ENCODE results near the gene TTLL1.
A peak's percentile ranks its signal among the peaks of the same experiment; 100 is the strongest.

Gene TTLL1

GRCh38 chr22:43088984-43089717 lies at the start of gene TTLL1:
Gene TTLL1 (minus strand): TSS chr22:43089391. CDS start chr22:43075586, 13,805 bp downstream.
- peak; percentile 61 for DNase-seq

DNA sequence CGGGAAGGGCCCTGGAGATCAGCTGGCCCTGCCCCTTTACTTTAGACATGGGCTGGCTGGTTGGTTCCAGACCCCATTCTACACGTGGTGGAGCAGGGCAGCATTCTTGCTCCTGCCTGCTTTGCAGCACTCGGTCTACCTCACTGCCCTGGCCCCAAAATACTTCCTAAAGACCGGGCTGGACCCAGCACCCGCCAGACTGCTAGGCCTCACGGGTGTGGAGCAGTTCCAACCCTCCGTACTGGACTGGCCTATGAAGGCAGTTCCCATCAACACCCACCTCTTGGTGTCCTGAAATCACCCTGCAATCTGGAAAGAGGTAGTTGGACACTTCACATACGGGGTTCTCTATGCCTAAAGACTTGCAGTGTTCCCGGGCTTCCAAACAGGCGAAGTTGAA lies 47.6 kb upstream of the TTLL1 start:
- no peak for DNase-seq

DNA sequence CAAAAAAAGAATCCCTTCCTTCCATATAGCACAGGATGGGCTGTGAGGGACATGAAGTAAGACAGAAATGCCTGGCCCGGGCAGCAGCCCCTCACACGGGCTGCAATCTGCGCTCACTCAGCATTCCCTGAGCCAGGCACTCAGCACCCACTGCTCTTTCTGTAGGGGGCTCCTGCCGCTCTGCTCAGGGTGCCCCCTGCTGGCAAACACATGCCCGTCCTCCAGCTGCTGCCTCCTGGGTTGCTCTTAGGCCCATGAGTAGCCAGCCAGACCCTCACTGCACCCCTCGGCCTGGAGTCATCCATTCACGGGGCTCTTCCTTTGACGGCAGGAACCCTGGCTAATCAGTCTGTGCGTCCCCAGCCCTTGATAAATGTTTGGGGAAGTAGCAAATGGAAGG lies 47.1 kb upstream of the TTLL1 start:
- DNase-seq, result peak; percentile 27

DNA sequence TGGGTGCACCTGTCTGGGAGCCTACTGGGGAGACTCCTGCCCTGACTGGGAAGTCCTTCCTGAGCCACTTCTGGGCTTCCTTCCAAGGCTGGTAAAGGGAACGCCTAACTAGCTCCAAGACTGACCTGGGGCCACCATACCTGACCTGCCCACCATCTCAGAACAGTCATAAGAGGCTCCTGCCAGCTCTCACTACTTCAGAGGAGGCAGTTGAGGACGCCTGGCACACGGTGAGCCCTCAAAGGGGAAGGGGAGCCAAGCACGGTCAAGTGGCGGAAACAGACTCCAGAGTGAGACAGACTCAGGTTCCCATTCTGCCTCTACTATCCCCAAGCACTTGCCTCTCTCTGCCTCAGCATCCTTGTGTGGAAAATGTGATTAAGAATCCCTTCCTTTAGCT lies 46.4 kb upstream of the TTLL1 start:
- no peak for DNase-seq

DNA sequence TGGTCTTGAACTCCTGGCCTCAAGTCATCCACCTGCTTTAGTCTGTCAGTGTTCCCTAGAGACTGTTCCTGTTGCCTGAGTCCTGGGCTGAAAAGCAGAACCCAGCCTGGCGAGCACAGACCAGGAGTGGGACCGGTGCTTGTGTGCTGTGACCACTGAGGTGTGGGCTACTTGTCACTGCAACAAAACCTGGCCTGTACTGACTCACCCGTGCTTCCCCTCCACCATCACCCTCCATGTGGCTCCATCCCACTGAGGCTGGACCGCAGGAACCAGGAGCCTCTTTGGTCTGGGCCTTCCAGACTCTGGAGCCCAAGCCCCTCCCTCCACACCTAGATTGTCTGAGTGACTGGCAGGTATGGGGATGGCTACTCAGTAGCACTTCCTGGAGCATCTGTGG lies 45.4 kb upstream of the TTLL1 start:
- no peak for DNase-seq

DNA sequence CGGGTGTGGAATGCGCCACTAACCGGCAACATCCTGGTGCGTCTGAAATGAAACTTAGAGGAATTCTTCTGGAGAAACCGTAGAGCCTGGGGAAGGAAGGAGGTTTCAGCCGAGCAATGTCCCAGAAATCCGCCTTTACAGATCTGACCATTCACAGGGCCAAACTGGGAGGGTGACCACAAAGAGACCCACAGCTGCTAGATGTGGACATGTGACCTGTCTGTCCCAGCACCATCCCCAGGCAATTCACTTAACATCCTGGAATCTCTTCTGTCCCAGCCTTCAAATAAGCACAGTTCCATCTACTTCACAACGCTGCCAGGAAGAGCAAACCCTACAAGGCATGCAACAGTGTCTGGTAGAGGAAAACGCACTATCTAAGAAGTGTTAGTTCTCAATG lies 44.2 kb upstream of the TTLL1 start:
- no peak for DNase-seq

- DNase-seq, result no peak
Observed at GRCh38 chr22:43131773-43132501, 42.7 kb upstream of the TTLL1 start.

GRCh38 chr22:43129426-43130425 lies 40.5 kb upstream of the TTLL1 start:
- no peak for DNase-seq

DNA sequence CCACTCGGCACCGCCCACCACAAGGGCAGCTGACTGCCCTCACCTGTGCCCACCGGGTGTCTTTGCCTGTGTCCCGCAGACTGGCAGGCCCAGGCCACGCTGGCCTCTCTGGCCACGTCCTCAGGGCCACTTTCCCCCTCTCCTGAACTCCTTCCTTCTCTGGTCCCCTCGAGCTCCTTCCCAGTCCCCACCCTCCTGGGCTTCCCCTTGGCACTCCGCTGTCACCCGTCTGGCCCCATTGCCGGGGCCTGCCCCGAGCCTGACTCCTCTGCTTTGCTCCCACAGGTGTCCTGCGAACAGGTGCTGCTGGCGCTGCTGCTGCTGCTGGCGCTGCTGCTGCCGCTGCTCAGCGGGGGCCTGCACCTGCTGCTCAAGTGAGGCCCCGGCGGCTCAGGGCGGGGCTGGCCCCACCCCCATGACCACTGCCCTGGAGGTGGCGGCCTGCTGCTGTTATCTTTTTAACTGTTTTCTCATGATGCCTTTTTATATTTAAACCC lies 39.8 kb upstream of the TTLL1 start:
- DNase-seq, result no peak

- DNase-seq, result no peak
Observed at GRCh38 chr22:43128116-43128515, 38.9 kb upstream of the TTLL1 start.

DNA sequence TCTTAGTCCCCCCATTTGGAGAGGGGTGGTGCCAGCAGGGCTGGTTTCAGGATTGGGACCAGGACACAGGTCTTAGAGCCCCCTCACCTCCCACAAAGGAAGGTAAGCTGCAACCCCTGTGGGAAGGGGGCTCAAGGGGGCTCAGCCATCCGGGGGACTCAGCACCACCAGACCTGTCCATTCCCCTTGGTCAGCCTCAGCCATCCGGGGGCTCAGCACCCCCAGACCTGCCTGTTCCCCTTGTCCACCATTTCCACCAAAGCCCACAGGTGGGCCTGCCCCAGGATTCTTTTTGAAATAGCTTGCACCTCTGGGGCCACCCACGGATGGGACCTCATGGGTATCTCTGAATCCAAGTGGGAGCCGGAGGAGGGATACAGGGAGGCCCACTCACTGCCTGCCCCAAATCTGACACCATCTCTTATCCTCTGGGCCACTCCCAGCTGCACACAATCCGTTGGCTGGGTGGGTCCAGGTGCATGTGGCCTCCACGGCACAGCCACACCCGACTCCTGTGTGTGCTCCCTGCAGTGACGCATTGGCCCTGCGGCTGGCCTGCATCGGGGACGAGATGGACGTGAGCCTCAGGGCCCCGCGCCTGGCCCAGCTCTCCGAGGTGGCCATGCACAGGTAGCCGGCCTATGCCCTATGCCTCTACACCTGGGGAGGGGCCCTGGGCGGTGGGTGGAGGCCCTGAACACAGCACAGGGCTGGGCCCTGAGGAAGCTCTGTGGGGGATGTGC lies 38.1 kb upstream of the TTLL1 start:
- DNase-seq, result no peak

GRCh38 chr22:43126501-43127165 lies 37.4 kb upstream of the TTLL1 start:
- DNase-seq, result no peak

GRCh38 chr22:43118953-43119458 lies 29.8 kb upstream of the TTLL1 start:
- DNase-seq, result no peak

DNA sequence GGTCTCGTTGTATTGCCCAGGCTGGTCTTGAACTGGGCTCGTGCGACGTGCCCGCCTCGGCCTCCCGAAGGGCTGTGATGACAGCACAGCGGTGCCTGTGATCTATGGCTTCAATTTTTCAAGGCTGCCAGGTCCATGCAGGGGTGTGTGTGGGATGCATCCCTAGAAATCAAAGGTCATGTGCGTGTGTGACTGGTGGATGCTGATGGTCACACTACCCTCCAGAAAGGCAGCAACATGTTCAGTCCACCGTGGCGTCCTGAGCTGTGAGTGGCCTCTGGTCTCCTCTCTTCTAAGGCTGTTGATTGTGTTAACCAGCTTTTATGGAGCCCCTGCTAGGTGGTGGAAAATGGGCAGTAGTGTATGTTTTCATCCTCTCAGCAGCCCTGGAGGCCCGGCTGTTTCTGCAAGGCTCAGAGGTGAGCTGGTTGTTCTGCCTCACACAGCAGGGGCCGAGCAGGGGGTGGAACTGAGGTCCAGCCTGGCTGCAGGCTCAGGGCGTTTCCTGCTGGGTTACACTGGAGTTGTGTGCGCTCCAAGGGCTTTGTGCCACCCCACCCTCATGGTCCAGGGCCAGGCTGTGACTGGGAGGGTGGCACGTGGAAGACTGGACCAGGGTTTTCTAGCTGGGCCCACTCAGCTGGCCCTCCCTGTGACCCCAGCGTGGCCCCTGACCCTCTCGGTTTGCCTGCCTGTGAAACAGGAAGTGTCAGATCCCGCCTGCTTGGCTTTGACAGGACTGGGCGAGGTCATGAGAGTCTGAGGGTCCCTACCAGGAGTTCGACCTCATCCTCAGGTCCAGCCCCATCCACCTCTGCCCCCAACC lies 29.0 kb upstream of the TTLL1 start:
- DNase-seq, result no peak

DNA sequence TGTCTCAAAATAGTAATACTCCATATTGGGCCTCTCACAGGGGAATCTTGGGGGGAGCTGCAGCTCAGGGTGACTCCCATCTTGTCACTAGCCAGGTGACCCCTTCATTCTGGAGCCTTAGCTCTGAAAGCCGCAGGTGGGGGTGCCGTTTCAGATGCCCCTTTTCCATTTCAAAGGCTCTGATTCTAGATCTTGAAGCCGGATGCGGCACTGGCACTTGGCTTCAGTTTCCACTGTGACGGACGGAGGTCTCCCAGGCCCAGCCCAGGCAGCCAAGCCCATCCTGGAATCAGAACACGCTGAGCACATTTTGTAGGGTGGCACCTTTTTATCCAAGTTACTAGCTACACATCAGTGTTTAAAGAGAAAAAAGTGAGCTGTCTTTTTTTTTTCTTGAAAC lies 27.7 kb upstream of the TTLL1 start:
- DNase-seq, result no peak

DNA sequence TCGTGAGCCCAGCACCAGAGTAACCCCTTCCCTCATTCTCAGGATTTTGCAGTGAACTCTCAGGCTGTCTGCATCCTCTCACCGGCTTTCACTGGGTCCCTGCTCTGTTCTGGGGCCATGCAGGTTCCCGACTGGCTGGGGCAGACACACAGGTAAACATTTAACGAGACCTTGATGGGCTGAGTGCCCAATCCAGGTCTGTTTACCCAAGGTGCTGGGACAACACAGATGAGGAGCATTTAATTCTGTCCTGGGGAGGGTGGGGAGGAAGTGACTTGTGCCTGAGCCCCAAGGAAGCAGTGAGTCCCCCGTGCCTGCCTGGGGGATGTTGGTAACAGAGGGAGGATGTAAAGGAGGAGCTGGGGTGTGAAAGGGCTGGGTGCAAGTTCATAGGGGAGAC lies 25.8 kb upstream of the TTLL1 start:
- DNase-seq, result no peak

- no peak for DNase-seq
Observed at GRCh38 chr22:43113526-43114251, 24.5 kb upstream of the TTLL1 start.

DNA sequence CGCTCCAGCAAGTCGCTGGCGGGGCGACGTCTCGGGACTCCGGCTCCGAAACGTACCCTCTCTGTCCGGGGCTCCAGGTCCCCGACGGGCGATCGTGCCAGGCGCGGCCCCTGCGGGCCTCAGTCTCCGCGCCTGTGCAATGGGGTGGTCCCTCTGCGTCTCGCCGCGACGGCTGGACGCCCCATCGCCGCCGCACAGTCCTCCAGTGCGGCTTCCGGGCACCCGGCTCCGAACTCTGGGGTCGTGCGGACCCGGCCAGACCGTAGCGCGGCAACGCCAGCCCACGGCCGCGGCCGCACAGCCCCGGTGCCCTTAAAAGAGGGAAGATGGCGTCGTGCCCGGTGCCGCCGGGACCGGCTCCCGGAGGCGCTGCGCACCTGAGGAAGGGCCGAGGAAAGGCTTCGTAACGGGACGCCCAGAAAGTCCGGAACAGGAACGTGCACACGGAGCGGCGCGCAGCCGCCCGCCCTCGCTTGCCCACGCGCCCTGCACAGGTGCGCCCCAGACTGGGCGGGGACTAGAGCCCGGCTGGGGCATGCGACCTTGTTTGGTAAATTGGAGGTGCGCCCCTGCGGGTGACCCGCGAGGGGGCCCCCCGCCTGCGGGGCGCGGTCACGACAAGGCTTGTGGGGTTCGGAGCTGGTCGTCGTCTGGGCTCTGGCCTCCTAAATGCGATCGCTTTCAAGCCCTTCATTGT lies 21.9 kb upstream of the TTLL1 start:
- DNase-seq, result no peak

DNA sequence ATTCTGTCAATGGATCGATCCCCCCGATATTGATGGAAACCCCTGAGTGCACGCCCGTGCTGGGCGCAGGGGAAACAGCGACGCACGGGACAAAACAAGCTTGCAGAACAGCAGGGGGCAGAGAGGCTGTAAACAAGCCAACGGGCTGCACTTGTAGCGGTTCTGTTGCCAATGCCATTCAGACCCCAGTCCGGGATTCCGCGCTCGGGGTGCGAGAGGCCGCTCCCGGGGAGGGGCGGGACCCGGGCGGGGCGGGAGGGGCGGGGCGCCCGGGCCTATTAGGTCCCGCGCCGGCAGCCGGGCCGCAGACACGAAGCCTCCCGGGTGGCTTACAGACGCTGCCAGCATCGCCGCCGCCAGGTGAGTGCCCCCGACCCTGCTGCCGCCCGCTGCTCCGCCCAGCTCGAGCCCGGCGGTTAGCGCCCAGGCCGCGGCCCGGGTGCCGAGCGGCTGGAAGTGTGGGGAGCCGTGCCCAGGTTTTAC lies 21.3 kb upstream of the TTLL1 start, which contains the start of gene BIK:
Gene BIK (plus strand): TSS at position 307 of the 483 bp plus-strand sequence. CDS start 13,273 bp downstream, outside the sequence.
- DNase-seq, result peak; percentile 26

All from NCI-H1694 (cell line).